ENCODE results near the gene PIAS4.
"Not testable (repeated sequence)": the region's sequence is repeated elsewhere in the genome, so short reads cannot be mapped to it uniquely, and the experiment has no call there.

Gene PIAS4, protein sequence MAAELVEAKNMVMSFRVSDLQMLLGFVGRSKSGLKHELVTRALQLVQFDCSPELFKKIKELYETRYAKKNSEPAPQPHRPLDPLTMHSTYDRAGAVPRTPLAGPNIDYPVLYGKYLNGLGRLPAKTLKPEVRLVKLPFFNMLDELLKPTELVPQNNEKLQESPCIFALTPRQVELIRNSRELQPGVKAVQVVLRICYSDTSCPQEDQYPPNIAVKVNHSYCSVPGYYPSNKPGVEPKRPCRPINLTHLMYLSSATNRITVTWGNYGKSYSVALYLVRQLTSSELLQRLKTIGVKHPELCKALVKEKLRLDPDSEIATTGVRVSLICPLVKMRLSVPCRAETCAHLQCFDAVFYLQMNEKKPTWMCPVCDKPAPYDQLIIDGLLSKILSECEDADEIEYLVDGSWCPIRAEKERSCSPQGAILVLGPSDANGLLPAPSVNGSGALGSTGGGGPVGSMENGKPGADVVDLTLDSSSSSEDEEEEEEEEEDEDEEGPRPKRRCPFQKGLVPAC

DNA sequence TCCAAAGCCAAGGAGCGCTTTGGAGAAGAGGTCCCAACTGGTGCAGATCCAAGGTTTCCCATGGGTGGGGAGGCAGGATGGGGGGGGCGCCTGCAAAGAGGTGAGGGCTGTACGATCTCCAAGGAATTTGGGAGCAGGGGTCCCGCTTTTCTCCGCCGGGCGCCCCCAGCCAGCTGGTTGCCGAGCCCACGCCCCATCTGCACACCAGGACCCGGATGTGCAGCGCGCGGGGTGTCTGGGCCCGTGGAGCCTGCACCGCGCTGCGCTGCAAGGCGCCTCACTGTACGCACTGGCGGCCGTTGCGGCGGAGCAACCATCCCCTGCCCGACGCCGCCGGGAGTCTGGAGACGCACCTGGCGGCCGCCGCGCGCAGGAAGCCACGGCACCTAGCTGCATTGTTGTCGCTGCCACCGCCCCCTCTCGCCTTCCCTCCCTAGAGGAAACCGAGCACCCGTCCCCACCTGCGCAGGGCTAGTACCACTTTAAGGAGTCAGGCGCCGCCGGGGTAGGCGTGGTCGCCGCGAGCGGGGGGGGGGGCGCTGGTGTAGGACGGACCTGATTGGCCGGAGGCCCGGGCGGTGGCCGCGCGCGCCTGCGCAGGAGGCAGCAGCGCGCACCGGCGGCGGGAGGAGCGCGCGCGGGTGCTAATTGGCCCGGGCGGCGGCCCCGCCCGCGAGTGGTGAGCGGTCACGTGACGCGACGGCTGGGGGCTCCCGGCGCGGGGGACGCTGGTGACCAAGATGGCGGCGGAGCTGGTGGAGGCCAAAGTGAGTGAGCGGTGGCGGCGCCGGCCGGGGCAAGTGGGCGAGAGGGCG is at the start of gene PIAS4:
Gene PIAS4 (plus strand): TSS at position 716 of the 815 bp plus-strand sequence. CDS start 25 bp downstream, at position 741.
- peak; percentile 90 for DNase-seq (ENCODE audit: low spot score)

DNA sequence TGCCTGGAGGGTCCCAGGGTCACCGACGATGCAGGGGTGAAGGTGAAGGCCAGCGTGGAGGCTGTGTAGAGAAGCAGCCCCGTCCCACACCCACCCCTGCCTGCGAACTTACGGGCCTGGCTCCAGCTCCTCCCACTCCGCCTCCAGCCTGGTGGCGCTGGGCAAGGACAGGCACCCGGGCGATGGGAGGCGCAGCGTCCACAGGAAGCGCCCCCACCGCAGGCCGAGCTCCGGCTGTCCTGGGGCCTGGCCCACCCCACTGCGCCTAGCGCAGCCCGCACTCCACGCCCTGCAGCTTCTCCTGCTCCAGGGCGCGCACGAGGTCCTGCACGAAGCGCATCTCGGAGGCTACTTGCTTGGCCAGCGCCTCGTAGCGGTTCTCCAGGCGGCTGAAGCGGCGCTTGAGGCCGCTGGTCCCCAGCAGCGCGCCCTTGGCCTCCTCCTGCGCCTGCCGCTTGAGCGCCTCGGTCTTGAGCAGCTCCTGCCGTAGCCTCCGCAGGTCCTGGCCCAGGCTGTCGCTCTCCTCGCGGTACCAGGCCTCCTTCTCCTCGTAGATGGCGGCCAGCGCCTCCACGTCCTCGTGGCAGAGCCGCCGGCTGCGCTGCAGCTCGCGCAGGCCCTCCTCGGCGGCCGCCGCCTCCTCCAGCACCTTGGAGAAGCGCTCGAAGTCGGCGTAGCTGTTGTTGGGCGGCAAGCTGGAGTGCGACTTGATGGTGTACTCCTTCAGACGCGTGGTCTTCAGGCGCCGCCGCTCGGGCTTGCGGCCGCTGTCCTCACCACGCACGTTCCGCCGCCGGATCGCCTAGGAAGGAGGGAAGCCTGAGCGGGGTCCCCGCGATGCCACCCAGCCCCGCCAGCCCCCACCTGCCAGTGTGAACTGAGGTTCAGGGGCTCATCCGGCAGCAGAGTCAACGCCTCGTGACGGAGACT is 48.4 kb upstream of the PIAS4 start:
- DNase-seq (ENCODE audit: low spot score) = no peak

DNA sequence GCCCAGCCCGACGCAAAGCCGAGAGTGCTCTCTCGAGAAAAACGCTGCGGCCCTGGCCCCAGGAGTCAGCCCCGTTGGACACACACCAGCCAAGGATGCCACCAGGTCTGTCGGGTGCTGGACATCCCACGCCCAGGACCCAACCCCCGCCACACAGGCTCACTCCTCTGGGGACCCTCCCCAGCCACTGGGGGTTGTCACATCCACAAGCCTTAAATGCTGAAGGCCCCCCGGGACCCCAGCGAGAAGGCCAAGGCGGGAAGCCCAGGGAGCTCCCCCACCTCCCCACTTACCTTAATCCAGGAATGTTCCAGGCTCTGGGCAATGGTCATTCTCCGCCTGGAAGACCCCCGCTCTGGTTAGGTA is 47.8 kb upstream of the PIAS4 start:
- no peak for DNase-seq (ENCODE audit: low spot score)

DNA sequence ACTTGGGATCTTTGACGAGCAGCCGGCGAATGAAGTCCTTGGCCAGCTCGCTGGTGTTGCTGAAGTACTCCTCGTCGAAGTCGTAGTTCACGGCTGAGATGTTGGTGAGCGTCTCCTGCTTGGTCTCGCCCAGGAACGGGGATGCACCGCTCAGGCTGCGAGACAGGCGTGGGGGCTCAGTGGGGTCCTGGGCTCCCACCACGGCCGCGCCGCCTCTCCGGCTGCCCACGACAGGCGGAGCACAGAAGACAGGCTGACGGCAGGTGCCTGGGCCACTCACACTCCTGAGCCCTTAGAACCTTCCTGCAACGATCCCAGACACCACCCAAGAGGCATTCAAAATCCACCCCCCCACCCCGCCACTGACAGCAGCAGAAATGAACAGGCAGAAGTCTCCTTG is 46.5 kb upstream of the PIAS4 start:
- DNase-seq (ENCODE audit: low spot score) = no peak

DNA sequence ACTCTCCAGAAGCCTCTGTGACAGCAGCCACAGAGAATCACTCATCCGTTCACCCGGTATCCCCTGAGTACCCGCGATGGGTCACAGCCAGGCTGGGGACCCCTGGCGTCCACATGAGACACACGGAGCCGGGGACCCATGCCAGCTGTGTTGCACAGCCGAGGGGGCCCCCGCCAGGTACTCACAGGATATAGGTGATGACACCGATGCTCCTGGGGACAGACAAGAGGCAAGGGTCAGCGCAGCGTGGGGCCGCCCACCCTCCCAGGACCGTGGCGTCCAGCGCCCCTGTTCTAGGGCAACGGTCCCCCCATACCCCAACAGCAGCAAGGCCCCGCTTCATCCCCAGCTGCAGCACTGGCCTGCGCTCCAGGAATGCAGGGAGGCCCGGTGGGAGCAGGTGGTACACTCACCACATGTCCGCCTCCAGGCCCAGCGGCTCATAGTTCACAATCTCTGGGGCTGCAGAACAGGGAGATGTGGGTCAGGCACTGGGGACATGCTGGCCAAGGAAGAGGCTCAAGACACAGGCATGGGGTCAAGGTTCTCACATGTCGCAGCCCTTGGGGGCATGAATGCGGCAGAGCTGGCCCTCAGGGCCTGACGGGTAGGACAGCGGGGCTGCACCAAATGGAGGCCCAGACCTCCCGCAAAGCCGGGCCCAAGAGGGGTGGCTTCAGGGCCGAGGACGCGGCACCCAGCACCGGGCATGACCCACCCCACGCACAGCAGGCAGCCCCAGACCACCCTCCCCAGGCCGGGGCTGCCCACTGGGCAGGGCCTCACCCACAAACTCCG is 43.9 kb upstream of the PIAS4 start:
- no peak for DNase-seq (ENCODE audit: low spot score)

DNA sequence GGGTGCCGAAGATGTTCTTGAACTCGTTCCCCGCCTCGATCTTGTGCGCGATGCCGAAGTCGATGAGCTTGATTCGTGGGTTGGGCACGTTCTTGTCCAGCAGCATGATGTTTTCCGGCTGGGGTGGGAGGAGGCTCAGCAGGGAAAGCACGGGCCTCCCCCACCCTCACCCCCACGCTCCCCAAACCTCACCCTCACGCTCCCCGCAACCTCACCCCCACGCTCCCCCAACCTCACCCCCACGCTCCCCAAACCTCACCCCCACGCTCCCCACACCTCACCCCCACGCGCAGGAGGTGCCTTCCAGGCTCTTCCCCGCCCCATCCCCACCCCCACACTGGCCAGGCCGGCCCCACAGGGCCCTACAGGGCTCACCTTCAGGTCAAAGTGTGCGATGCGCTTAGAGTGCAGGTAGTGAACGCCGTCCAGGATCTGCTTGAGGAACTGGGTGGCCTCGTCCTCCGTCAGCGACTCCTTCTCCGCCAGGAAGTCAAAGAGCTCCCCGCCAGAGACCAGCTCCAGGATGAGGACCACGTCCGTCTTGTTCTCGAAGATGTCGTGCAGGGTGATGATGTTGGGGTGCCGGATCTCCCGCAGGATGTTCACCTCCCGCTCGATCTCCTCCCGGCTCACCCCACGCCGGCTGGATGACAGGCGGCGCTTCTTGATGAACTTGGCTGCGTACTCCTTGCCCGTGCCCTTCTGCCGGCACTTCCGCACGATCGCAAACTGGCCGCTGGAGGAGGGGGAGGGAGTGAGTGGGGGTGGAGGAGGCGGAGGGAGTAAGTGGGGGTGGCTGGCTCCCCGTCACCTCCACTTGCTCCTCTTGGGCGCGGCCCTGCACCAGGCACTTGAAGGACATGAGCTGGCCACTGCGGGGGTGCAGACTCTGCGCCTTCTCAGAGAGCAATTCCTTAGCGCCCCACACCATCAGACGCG is 43.0 kb upstream of the PIAS4 start:
- no peak for DNase-seq (ENCODE audit: low spot score)

DNA sequence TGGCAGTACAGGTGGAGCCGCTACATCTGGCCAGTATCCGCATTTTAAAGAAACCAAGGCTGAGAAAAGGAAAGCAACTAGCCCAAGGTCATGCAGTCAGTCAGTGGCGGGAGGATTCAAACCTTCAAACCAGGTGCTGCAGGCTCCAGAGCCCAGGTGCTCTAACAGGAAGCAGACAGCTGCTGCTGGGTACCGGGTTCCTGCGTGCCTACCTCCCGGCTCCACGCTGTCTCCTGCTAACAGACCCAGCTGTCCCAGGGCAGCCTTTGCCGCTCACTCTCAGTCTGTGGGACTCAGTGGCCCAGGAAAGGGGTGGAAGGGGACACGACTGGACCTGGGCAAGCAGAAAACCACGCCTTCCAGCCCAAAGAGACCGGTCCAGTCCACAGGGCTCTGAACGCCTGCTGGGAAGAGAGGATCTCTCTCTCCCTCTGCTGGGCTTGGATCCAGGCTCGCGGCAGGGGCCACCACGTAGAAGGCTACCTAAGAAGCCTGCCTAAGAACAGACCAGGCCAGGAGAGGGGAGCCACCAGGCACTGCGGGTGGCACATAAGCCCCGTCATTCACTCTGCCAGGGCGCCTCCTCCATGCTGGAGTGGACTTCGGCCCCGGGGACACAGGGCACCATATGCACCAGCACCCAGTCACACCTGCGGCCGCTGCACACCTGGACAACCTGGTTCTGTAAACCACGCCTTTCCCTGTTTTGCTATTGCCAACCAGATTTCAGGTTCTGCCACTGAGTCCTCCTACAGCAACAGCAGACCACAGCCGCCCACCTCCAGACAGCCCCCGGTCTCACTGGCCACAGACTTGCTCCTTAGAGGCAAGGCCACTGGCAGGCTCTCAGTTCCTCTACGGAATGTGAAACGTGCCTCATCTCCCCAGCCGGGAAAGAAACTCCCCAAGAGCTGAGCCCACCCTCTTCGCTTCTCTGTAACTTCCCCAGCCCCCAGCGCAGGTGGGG is 41.2 kb upstream of the PIAS4 start:
- DNase-seq (ENCODE audit: low spot score) = no peak

DNA sequence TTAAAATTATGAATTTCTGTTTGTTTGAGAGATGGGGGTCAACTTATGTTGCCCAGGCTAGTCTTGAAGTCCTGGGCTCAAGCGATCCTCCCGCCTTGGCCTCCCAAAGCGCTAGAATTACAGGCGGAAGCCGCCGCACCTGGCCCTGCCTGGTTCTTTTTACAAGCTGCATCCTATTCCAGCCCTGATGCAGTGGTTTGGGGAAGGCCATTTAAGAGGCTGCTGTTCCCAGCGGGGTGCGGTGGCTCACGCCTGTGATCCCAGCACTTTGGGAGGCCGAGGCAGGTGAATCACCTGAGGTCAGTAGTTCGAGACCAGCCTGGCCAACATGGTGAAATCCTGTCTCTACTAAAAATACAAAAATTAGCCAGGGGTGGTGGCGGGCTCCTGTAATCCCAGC is 39.6 kb upstream of the PIAS4 start:
- not testable (repeated sequence) for DNase-seq (ENCODE audit: low spot score)

DNA sequence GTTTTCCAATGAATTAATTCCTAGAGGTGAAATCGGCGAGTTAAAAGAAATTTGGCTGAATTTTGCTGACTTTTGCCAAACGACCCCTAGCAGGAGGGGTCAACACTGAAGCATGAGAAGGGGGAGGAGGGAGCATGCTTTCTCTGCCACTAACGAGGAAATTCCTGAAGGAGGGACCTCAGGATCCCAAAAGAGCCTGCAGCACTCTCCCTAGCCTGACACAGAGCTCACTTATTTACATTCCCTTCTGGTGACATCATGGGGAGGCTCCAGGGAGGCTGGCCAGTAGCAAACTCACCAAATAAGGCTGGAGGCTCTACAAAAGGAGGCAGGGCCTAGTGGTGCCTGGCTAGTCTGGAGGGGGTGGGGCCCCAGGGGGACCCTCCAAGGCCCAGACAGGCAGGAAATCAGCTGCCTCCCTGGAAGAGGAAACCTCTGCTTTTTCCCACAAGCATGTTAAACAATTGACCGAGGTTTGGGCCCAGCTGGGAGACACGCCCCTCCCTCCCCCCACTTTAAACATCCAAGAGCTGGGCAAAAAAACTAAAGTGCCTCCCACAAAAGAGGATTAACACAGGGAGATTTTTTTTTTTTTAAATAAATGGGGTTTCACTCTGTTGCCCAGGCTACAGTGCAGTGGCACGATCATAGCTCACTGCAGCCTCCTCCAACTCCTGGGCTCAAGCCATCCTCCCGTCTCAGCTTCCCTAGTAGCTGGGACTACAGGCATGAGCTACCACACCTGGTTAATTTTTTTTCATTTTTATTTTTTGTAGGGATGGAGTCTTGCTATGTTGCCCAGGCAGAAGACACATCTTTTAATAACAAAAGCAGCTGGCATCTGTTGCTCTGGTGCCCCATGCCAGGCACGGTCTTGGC is 38.7 kb upstream of the PIAS4 start:
- DNase-seq (ENCODE audit: low spot score) = peak; percentile 89

DNA sequence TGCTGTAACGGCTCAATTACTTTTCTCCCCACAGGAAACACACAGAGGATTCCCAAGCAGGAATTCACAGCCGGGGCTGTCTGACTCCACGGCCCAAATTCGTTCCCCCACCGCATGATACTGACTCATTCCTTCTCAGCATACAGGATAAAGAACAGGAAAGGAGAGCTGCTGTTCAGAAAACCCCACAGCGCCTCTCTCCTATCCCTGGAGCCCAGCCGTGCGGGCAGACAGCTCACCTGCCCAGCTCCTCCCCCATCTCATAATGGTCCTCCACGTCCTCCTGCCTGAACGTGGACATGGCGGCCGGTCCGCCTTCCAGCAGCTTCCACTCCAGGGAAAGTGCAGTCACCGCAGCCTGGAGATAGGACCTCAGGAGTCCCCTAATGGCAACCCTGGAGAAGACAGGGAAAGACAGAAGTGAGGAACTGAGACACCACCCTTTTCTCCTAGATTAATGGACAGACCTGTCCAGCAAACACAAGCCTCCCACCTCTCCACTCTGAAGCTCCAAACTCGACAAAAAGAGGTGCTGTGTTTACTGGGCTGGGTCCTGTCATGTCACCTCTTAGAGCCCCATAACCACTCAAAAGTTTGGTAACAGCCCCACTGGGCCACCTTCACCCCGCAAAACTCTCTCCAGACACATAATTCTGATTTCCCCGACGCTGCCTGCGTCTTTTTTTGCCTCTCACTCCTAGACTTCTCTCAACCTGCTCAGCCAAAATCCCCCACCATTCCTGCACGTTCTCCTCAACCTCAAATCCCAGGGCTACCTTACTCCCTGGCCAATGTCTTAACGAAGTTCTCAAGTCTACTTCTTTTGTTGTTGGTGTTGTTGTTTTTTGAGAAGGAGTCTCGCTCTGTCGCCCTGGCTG is 37.9 kb upstream of the PIAS4 start:
- no peak for DNase-seq (ENCODE audit: low spot score)

DNA sequence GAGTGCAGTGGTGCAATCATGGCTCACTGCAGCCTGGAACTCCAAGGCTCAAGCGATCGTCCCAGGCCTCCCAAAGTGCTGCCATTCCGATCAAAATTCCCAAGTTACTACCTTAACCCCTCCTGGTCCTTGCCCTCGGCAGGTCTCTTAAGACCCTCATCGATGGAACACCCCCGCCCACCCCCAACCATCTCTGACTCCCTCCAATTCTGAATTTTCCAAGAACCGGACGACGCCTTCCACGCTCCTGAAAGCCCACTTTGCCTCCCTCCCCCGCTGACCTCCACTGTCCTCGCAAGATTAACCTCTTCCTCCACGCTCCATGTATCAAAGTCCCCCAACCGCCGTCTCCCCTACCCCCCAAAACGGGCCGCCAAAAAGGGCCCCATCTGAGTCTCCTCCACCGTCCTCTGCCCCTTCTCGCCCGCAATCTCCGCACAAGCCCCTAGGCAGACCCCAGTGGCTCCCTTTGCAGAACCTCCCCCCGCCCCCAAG is 37.2 kb upstream of the PIAS4 start:
- no peak for DNase-seq (ENCODE audit: low spot score)

DNA sequence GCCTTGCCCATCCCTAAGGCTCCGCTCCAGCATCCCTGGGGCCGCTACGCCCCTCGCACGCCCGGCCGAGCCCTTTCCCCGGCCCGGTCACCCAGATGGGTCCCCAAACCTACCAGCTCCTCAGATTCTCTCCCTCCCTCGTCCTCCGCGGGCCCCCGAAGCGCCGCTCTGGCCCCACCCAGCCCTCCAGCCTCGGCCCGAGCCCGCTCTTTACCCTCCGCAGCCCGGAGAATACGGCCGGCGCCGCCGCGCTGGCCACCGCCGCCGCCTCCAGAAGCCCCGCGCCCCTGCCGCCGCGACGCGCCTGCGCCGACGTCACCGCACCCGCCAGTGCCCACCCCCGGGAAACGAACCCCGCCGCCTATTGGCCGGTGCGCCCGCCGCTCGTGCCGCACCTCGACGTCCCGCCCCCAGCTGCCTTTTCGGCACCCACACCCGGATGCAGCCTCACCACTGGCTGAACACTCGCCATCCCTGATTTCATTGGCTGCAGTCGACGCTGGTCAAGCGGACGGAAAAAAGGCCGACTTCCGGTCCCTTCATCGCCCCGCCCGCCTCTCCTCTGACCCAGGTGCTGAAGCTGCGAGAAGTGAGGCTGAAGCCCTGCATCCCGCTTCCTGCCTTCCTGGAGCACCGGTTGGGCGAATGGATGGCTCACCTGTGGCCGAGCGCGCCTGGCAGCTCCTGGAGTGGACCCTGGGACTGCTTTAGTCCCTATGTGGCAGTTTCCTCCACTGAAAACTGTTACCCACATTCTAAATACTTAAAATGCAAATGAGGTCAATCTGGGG is 36.5 kb upstream of the PIAS4 start, which contains the start of gene DAPK3:
Gene DAPK3 (minus strand): TSS at position 292 of the 791 bp plus-strand sequence. CDS start 1,364 bp downstream, outside the sequence.
- DNase-seq (ENCODE audit: low spot score) = peak; percentile 93

DNA sequence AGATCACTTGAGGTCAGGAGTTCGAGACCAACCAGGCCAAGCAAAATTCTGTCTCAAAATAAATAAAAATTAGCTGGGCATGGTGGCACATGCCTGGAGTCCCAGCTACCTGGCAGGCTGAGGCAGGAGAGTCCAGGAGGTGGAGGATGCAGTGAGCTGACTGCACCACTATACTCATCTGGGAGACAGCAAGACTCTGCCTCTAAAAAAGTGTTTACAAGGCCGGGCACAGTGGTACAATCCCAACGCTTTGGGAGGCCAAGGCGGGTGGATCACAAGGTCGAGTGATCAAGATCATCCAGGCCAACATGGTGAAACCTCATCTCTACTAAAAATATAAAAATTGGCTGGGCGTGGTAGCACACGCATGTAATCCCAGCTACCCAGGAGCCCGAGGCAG is 32.4 kb upstream of the PIAS4 start:
- no peak for DNase-seq (ENCODE audit: low spot score)

DNA sequence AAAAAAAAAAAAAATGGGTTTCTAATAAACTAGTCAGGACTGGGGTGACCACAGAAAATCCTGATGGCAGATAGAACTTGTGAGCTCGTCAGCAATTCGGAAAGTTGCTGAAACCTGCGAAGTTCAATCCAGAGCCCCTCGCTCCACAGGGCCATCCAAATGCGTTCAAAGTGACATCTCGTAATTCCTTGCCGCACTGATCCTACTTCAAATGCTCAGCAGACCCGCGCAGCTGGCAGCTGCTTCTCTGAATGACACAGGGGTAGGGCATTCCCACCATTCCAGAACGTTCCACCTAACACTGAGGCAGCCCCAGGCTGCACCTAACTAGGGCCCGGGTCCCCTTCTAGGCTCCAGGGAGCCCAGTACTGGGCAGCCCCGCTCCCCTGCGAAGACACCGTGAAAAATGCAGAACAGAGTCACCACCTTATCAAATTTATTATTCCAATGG is 31.9 kb upstream of the PIAS4 start:
- DNase-seq (ENCODE audit: low spot score) = no peak

DNA sequence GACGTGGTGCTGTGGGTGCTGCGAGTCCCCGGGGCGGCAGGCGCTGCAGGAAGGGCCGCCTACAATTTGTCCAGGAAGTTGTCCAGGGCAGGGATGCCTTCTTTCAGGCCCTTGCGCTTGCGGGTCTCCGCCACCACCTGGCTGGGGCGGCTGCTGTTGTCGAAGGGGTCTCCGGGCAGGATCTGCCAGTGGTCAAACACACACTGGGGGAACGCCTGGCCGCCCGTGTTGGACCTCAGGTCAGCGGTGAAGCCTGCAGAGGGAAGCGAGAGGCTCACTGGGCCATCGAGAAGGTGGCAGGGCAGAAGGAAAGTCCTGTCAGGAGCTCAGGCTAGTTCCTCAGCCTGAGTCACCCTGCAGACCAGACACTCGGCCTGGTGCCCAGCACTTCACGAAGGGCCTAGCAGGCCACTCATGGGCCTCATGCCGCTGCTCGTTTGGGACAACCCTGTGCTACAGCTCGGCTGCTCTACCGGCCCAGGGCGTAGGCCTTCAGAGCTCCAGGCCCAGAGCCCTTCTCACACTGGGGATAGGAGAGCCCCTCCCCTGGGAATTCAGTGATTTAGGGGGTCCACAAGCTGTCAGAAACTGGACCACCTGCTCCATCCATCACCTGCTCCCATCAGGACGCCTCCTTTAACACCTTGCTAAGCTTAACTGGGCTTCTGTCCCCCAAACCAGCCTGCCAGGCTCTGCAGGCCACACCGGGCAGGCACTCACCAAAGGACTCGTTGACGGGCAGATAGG is 30.9 kb upstream of the PIAS4 start:
- no peak for DNase-seq (ENCODE audit: low spot score)
